ENCODE data around the gene CROCC.
"Not testable (repeated sequence)": the region's sequence is repeated elsewhere in the genome, so short reads cannot be mapped to it uniquely, and the experiment has no call there.

CROCC gene

GRCh38 chr1:16921391-16922185 lies at the start of gene CROCC:
CROCC (plus strand) TSS chr1:16921931; CDS start chr1:16922019, 88 bp downstream.
- FAIRE-seq, result peak; percentile 49
- DNase-seq (ENCODE audit: insufficient read length, low spot score), result no peak

- FAIRE-seq; DNase-seq (ENCODE audit: insufficient read length, low spot score): not testable (repeated sequence)
Measured at GRCh38 chr1:16872152-16873075, 49.3 kb upstream of the CROCC start.

DNA sequence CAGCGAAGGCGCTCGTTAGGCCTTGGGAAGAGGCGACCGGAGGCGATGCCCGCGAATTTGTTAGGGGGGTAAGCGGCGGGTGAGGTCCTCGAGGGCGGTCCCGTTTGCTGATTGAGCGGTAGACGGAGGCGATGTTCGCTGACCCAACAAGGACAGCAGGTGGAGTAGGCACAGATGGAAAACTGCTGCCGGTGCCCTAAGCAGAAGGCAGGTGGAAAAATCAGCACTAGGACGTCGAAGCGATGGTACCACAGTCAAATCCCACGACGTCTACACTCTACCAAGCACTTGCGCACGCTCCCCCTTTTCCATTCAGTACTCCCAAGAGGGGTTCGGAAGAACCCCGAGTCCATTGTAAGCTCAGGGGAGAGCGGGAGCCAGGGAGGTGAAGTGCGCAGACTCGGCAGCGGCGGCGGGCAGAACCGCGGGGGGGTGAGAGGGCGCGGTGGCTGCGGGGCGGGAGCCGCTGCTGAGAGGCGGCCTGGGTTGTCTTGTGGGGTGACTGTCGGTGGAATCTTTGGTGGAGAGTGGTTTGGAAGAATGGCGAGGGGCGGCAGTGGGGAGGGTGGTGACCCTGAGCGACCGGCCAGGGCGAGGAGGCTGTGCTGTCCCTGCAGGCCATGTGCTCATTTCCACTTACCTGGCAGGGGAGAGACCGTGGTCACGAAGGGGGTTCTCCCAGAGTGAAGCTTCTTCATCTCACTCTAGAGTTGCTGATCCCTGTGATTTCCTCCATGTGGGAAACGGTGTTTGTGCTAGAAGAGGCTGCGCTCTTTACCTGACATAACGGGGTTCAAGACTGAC lies 48.5 kb upstream of the CROCC start:
- DNase-seq (ENCODE audit: insufficient read length, low spot score); FAIRE-seq: not testable (repeated sequence)

- not testable (repeated sequence) for DNase-seq (ENCODE audit: insufficient read length, low spot score); FAIRE-seq
Measured at GRCh38 chr1:16874968-16875765, 46.6 kb upstream of the CROCC start.

GRCh38 chr1:16881742-16882141 lies 40.0 kb upstream of the CROCC start:
- not testable (repeated sequence) for DNase-seq (ENCODE audit: insufficient read length, low spot score); FAIRE-seq

GRCh38 chr1:16882986-16883385 lies 38.7 kb upstream of the CROCC start:
- no peak for DNase-seq (ENCODE audit: insufficient read length, low spot score)
- FAIRE-seq, result no peak

- not testable (repeated sequence) for FAIRE-seq; DNase-seq (ENCODE audit: insufficient read length, low spot score)
Measured at GRCh38 chr1:16884487-16884886, 37.2 kb upstream of the CROCC start.

- FAIRE-seq, result no peak
- no peak for DNase-seq (ENCODE audit: insufficient read length, low spot score)
Measured at GRCh38 chr1:16886860-16887605, 34.7 kb upstream of the CROCC start.

DNA sequence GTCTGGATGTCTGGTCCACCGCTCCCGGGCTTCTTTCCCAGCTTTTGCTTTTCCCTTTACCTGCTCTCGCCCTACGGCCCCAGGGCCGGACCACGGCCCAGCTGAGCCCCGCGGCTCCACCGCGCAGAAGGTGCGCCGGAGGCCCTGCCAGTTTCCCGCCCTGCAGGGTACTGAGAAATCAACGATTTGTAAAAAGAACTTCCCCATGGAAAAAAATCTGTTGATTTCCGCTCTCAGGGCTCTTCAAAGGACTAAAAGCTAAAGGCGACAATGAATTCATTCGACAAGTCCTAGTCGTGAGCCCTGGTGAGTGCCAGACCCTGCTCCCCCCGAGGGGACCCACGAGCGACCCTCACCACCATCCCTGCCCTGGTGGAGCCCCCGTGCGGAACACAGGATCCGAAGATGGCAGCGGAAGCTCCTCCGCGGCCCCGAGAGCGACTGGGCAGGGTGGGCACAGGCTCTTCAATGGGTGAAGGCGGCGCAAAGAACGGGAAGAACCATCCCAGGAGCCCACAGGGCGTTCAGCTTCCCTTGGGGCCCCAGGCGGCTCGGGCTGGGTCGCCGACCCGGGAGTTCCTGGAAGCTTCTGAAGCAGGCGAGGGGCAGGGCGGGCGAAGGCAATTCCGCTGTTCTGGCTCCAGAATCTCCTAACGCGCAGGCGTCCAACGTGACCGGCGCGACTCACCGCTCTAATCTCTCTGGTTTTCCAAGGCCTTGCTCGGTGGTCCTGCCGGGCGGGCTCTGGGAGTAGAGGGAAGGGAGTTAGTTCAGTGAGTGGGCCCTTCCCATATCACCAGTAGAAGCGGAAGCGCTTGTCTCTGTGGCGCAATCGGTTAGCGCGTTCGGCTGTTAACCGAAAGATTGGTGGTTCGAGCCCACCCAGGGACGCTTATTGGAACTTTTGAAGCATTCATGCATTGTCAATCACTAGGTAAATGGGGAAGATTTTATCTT lies 32.6 kb upstream of the CROCC start:
- no peak for DNase-seq (ENCODE audit: insufficient read length, low spot score)
- FAIRE-seq, result no peak

DNA sequence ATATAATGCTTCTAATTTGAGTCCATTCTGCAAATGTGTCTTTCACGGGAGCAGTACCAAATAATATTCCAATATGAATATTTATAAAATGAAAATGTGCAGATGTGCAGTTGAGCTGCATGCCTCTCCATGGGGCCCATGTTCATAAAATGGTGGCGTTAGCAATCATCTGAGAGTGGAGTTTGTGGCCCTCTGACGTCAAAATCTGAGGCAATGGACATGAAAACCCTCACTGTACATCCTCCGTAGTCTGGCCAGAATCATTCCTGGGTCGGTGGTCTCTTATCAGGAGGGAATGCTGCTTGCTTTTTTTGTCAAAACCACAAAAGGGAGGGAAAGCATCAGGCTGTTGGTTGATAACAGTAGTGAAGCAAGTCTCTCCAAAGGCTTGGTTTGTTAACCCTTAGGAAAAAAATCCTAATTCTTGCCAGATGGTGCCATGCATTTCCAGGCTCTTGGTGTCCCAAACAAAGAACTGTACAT lies 31.2 kb upstream of the CROCC start:
- DNase-seq (ENCODE audit: insufficient read length, low spot score), result not testable (repeated sequence)

GRCh38 chr1:16891057-16891456 lies 30.7 kb upstream of the CROCC start:
- DNase-seq (ENCODE audit: insufficient read length, low spot score); FAIRE-seq: not testable (repeated sequence)

More for the DNA sequence above, 31.2 kb upstream of the CROCC start:
- not testable (repeated sequence) for FAIRE-seq

GRCh38 chr1:16892978-16893525 lies 28.7 kb upstream of the CROCC start:
- not testable (repeated sequence) for FAIRE-seq; DNase-seq (ENCODE audit: insufficient read length, low spot score)

GRCh38 chr1:16893796-16894195 lies 27.9 kb upstream of the CROCC start:
- DNase-seq (ENCODE audit: insufficient read length, low spot score); FAIRE-seq: not testable (repeated sequence)

GRCh38 chr1:16894338-16894737 lies 27.4 kb upstream of the CROCC start:
- not testable (repeated sequence) for DNase-seq (ENCODE audit: insufficient read length, low spot score); FAIRE-seq

DNA sequence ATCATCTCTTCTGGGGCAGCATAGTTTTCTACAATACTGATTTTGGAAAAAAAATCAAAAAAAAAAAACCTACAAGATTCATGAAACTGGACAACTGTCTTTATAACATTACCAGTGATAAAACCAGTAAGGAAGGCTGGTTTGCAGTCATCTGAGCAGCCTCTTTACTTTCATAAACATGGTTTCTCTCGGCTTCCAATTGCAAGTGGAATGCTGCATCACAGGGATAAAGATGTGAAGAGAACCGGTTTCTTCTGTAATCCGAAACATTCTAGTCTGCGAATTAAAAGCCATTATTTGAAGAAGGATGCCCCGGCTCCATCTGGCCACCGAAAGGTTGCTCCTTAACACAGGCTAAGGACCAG lies 26.5 kb upstream of the CROCC start:
- not testable (repeated sequence) for FAIRE-seq; DNase-seq (ENCODE audit: insufficient read length, low spot score)

DNA sequence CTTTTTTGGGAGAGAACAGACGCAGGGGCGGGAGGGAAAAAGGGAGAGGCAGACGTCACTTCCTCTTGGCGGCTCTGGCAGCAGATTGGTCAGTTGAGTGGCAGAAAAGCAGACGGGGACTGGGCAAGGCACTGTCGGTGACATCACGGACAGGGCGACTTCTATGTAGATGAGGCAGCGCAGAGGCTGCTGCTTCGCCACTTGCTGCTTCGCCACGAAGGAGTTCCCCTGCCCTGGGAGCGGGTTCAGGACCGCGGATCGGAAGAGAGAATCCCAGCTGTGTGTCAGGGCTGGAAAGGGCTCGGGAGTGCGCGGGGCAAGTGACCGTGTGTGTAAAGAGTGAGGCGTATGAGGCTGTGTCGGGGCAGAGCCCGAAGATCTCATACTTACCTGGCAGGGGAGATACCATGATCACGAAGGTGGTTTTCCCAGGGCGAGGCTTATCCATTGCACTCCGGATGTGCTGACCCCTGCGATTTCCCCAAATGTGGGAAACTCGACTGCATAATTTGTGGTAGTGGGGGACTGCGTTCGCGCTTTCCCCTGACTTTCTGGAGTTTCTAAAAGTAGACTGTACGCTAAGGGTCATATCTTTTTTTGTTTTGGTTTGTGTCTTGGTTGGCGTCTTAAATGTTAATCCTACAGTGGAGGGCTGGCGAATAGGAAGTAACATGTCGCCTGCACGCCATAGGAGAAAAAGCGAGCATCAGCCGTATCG lies 26.0 kb upstream of the CROCC start, which contains the start of gene RNU1-2:
RNU1-2 (plus strand) TSS at position 383 of the 718 bp plus-strand sequence.
- DNase-seq (ENCODE audit: insufficient read length, low spot score); FAIRE-seq: not testable (repeated sequence)
